ENCODE results near the gene PRPF19.

PRPF19 gene

DNA sequence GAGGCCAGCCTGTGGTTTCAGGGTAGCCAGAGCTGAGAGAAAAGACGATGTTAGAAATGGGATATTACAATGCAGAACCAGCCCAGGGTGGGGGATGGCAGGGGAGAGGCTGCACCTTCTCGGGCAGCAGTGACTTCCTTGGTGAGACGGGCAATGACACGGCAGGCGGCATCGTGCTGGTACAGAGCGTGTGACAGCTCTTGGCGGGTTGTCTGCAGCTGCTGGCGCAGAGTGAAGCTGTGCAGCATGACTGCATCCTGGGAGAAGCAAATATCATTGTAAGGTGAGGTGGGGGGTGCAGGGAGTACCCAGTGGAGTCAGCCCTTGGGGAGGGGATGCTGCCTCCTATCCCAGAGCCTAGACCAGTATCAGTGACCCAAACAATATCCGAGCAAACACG is 3.8 kb downstream of the PRPF19 start:
- DNase-seq = no peak

GRCh38 chr11:60900673-60901404 is 5.5 kb downstream of the PRPF19 start:
- DNase-seq = no peak

DNA sequence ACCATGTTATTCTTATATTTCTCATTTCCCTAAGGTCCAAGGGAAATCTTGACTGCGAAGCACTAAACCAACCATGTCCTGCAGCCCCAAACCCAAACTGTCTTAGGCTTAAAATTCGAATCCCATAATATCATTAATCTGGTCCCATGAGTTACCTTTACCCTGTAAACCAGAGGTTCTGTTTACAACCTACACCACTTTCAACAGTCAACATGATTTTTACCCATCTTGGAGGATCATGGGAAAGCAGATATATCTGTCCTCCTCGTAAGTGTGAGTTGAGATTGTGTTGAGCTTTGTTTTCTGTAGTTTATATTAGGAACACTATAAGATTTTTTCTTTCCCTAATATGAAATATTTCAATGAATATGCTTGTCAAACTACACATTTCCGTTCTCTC is 6.4 kb downstream of the PRPF19 start:
- DNase-seq = no peak

DNA sequence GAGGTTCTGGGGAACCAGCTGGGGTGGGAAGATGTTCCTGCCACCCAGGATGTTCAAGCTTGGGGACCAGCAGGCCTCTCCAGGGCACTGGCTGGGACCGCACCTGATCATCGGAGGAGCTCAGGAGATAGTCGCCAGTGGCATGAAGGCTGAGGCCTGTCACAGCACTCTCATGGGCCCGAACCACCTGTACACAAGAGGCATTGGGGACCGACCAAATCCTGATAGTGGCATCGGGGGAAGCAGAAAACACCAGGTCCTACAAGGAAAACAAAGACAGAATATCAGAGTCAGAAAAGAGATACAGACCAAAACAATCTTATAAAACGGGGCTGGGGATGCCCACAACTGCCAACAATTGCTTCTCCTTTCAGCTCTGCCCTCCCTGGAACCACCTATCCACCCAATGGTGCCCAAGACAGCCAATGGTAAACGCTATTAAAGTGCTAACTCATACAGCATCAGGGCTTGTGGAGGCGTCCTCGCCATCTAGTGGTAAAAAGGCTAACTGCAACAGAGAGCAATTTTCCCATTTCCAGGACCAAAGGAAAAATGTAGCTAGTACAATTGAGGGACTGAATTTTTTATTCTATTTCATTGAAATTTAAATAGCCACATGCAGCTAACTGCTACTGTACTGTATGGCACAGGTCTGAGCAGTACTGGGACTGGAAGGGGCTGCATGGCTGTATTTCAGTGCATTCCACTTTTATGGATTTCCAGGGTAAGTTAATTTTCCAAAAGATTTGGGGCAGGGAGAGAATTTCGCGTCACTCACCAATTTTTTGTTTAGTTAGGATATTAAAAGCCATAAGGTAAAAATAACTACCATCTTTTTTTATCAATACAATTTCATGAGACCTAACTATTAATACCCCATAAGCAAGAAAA is 7.1 kb downstream of the PRPF19 start:
- peak; percentile 59 for DNase-seq

- no peak for DNase-seq
Measured at GRCh38 chr11:60897496-60897895, 8.9 kb downstream of the PRPF19 start.

- DNase-seq = no peak
Measured at GRCh38 chr11:60895687-60896086, 10.7 kb downstream of the PRPF19 start.

DNA sequence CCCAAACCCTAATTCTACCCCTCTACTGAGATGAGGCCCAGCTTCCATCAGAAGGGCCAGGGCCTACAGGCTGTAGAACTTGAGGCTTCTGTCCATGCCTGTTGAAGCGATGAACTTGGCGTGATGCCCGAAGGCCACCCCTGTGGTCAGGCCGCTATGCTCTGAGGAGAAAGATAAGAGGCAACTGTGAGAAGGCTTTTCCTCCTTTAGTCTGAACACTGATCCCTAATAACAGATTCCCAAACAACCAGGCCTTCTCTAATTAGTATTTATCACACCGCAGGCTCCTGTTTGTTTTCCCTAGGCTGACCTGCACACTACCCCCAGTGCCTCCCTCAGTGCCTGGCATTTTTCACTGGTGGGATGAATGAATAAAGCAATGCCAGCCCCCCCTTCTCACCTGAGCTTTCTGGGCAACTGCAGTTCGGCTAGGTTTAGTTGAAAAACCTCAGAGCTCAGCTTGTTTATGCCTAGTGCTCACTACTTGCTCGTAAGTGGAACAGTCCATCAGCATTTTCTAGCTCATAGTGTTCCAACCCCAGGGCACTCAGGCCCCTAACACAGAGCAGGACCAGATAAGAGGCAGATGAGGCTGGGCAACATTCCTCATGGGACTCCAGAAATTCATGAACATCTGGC is 15.2 kb downstream of the PRPF19 start:
- no peak for DNase-seq

DNA sequence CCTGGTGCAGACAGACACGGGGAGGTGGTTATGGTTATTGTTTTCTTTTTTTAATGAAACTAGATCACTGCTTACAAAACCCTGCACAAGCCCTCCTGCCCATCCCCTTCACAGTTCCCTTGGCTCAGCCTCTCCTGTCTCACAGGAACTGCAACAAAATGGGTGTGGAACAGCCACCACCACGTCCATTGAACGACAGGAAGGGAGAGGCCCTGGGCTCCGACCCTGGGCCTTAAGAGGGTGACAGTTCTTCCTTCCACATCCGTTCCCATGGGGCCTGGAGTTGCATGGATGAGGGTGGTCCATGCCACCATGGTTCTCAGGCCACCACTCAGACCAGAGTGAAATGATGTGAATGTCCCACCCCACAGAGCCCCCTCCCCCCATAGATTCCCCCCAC is 15.7 kb downstream of the PRPF19 start:
- no peak for DNase-seq

DNA sequence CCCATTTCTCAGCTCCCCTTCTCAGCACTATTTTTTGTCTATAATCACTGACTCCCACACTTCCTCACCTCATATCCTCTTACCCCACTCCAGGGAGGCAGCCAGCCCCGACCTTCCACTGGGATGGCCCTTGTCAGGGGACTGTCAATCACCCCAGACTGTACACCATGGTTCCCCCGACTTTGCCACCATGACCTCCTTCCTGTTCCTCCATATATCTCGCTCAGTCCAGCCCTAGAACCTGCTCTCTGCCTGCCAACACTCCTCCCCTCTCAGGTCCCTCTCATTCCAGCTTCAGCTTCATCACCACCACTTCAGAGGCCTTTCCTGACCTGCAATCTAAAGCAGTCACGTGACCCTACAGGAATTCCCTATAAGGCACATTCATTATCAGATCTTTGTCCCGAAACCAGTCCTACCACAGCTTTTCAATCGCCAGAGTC is 16.5 kb downstream of the PRPF19 start:
- DNase-seq = no peak

GRCh38 chr11:60887556-60887955 is 18.8 kb downstream of the PRPF19 start:
- peak; percentile 45 for DNase-seq

- DNase-seq = no peak
Measured at GRCh38 chr11:60880643-60881282, 25.6 kb downstream of the PRPF19 start.

DNA sequence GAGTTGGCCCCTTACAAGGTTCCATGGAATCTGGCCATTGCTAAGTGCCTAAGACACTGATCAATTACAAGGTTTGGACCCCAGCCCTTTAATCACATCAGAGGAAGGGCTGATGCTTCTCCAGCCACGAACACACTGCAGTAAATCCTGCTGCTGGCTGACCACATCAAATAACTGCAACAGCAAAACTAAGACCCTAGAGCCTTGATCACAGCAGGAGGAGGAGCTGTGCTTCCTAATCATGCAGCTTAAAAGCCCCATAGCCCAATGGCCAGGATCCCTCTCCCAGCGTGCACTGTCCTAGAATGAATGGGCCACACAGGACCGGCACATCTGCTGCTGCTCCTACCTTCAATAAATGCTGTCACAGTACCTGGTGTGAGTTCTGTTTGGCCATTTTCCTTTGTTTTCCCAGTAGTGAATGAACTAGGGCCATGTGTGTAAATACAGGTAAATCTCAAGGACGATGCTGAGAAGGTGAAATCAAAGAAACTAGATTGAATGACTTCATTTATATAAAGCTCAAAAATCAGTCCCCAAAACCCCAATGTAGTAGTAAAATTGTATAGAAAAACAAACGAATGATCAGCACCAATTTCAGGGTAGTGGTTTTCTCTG is 26.3 kb downstream of the PRPF19 start:
- no peak for DNase-seq

- DNase-seq = no peak
Measured at GRCh38 chr11:60879104-60879503, 27.3 kb downstream of the PRPF19 start.

DNA sequence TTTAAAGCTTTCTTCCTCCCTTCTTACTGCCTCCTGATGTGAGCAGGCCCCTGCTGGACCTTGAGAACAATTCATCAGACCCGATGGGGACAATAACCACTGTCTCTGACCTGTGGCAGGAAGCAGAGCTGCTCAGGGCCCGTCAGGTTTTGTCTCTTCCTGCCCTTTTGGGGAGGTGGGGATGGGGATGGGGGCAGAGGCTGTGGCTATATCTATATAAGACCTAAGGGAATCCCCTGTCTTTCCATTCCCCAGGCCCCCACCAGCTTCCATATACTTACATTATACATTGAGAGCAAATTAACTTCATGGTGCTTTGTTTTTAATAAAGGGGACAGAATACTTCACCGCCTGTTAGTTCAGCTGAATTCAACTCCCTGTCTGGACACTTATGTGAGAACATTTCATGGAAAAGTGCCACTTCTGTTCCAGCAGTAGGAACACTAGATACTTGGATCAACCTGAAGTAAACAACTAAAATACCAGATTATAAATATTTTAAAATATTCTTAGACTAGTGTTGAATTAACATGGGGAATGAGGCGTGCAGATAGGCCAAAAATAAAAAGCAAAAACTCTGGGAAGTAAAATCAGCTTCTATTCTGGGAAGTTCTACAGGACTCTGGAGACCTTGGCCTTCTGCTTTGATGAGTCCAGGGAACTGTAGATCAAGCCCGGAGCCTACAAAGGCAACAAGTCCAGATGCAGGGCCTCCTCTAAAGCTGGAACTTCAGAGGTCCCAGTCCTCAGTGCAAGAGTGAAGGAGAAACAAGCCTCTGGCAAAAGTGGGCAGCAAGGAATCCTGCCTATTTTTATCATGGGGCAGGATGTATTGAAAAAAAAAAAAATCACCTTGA is 27.9 kb downstream of the PRPF19 start:
- no peak for DNase-seq

GRCh38 chr11:60876168-60876485 is 30.3 kb downstream of the PRPF19 start:
- DNase-seq = no peak

DNA sequence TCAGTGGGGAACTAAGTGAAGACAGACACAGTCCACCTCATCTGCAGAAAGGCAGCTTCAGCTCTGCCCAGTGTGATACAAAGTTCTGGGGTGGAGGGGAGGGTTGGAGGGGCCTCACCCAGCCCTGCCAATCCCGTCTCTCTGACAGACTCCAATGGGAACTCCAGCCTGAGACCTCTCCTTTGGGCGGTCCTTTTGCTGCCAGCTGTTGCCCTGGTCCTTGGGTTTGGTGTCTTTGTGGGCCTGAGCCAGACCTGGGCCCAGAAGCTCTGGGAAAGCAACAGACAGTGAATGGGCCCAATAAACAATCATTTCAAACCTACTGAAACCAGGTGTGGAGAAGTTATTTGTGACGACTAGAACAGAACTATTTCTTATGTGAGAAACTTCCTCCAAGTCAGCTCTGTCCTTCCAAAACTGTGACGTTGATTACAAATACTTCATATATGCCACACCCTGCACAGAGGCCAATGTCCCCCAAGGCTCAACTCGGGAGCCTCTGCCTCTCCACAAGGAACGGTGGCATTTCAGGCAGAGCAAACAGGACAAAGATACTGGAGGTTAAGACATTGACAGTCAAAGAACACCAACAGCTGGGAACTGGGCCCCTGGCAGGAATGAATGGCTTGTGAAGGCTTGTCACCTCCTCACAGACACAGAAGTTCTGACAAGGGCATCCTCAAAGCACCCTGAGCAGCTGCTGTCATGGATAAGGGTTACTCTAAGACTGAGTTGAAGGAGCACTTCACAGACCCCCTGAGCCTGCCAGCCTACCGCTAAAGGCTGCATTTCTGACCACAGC is 30.8 kb downstream of the PRPF19 start:
- DNase-seq = no peak

- DNase-seq = no peak
Measured at GRCh38 chr11:60874421-60875365, 31.7 kb downstream of the PRPF19 start.

- DNase-seq = no peak
Measured at GRCh38 chr11:60873533-60873932, 32.9 kb downstream of the PRPF19 start.

- no peak for DNase-seq
Measured at GRCh38 chr11:60872961-60873524, 33.3 kb downstream of the PRPF19 start.
